HL-60 (cell line): ENCODE data around the gene NBAS.

ENCODE experiments used
- POLR2AphosphoS5 ChIP-seq: IDR thresholded peaks from 2 replicates; pipeline ENCODE4 v1.6.1; 2012; ENCODE audit warnings: low read depth
- SPI1 ChIP-seq: IDR thresholded peaks from 2 replicates; pipeline ENCODE4 v1.6.1; 2012; ENCODE audit warnings: low read depth, mild to moderate bottlenecking, borderline replicate concordance
- TF ChIP-seq, protein P1 (sequence below): IDR thresholded peaks from one replicate; pipeline ENCODE4 v1.5.1; 2011; ENCODE audit warnings: low read length, control low read depth, inconsistent platforms; ENCODE audit not compliant: insufficient read depth

GRCh38 chr2:15145046-15145817, 415.9 kb downstream of the NBAS start:
- TF ChIP-seq, protein P1, sequence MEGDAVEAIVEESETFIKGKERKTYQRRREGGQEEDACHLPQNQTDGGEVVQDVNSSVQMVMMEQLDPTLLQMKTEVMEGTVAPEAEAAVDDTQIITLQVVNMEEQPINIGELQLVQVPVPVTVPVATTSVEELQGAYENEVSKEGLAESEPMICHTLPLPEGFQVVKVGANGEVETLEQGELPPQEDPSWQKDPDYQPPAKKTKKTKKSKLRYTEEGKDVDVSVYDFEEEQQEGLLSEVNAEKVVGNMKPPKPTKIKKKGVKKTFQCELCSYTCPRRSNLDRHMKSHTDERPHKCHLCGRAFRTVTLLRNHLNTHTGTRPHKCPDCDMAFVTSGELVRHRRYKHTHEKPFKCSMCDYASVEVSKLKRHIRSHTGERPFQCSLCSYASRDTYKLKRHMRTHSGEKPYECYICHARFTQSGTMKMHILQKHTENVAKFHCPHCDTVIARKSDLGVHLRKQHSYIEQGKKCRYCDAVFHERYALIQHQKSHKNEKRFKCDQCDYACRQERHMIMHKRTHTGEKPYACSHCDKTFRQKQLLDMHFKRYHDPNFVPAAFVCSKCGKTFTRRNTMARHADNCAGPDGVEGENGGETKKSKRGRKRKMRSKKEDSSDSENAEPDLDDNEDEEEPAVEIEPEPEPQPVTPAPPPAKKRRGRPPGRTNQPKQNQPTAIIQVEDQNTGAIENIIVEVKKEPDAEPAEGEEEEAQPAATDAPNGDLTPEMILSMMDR, result no peak
- TF ChIP-seq POLR2AphosphoS5, result no peak
- no peak for TF ChIP-seq SPI1
